HG02870 (cell line): Measurements from ENCODE around the gene COL24A1.
"Not testable (repeated sequence)": the region's sequence is repeated elsewhere in the genome, so short reads cannot be mapped to it uniquely, and the experiment has no call there.

Experiments used
- ATAC-seq: cut with Tn5 transposase; IDR thresholded peaks from one replicate; pipeline ENCODE4 v1.9.1; 2021; ENCODE audit warnings: mild to moderate bottlenecking, moderate library complexity; ENCODE audit not compliant: unreplicated experiment

Gene COL24A1

GRCh38 chr1:86154571-86155050 lies 2.0 kb downstream of the COL24A1 start:
- no peak for ATAC-seq

DNA sequence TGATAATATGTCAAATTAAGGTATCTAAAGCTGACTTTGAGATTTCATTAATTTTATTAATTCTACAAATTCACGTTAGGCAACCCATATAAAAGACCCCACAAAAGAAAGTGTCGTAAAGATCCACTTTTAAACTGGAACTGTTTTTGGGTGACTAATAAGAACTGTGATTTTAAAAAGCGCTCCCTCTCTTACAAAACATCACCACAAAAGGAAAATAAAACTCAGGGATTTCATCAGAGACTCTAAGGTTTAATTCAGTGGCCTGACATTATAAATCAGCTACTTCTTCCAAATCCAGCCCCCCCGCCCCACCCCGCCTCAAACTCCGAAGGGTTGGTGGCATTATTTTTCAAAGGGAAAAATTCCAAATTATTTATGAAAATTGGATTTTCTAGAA lies 2.7 kb downstream of the COL24A1 start:
- ATAC-seq, result no peak

- no peak for ATAC-seq
Observed at GRCh38 chr1:86152887-86153286, 3.7 kb downstream of the COL24A1 start.

DNA sequence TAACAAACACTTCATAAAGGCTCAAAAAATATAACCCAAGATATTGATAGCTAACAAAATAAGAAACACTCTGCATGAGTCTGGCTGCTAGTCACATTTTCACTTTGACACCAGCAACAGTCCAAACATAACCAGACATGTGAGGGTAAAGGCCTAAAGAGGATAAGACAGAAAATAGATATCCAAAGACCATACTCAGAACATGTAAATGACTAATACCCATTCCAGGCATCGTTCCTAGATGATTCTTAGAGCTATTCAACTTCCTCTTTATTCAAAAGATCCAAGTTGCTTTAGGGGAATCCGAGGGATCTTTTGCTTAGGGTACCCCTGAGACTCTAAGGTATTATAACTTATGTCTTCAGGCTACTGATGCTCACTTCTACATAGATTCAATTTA lies 5.1 kb downstream of the COL24A1 start:
- no peak for ATAC-seq

GRCh38 chr1:86150553-86151055 lies 6.0 kb downstream of the COL24A1 start:
- ATAC-seq, result no peak

GRCh38 chr1:86149591-86149990 lies 7.0 kb downstream of the COL24A1 start:
- ATAC-seq, result no peak

GRCh38 chr1:86147755-86148154 lies 8.8 kb downstream of the COL24A1 start:
- ATAC-seq, result no peak

- ATAC-seq, result no peak
Observed at GRCh38 chr1:86146566-86146965, 10.0 kb downstream of the COL24A1 start.

- no peak for ATAC-seq
Observed at GRCh38 chr1:86140281-86140880, 16.2 kb downstream of the COL24A1 start.

- ATAC-seq, result no peak
Observed at GRCh38 chr1:86138746-86139145, 17.8 kb downstream of the COL24A1 start.

DNA sequence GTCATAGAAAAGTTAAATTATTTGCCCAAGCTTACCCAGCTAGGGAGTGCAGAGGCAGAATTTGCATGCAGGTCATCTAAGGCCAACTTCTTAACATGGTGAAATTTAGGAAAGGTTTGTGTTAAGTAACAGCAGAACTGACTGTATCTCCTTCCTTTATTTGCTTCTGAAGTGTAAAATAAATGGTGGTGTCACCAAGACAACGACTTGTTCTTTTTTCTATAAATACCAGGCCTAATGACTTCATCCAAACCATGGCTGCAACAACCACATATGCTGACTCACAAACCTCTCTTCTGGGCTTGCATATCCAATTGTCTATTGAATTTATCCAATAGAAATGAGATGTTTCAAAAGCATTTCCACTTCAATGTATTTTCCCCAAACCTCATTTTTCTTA lies 19.1 kb downstream of the COL24A1 start:
- ATAC-seq, result no peak

- ATAC-seq, result no peak
Observed at GRCh38 chr1:86119214-86119764, 37.3 kb downstream of the COL24A1 start.

- no peak for ATAC-seq
Observed at GRCh38 chr1:86114816-86115400, 41.7 kb downstream of the COL24A1 start.

GRCh38 chr1:86114236-86114635 lies 42.3 kb downstream of the COL24A1 start:
- no peak for ATAC-seq

- ATAC-seq, result not testable (repeated sequence)
Observed at GRCh38 chr1:86111590-86111989, 45.0 kb downstream of the COL24A1 start.

- ATAC-seq, result no peak
Observed at GRCh38 chr1:86110451-86111129, 46.0 kb downstream of the COL24A1 start.

DNA sequence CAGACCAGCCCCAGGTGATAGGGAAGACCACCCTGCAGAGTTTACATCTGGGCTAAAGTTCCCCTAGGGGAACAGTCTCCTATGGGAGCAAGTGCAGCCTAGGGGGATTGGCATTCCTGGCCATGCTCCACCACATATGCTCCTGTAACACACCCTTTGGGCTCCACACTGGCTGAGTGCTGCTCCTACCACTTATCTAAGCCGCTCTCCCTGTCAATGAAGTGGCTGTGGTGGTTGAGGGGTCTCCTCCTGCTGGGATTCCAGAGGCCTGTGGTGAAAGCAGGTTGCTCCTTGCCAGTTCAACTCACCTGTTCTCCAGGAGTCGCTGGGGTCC lies 51.1 kb downstream of the COL24A1 start:
- ATAC-seq, result no peak

DNA sequence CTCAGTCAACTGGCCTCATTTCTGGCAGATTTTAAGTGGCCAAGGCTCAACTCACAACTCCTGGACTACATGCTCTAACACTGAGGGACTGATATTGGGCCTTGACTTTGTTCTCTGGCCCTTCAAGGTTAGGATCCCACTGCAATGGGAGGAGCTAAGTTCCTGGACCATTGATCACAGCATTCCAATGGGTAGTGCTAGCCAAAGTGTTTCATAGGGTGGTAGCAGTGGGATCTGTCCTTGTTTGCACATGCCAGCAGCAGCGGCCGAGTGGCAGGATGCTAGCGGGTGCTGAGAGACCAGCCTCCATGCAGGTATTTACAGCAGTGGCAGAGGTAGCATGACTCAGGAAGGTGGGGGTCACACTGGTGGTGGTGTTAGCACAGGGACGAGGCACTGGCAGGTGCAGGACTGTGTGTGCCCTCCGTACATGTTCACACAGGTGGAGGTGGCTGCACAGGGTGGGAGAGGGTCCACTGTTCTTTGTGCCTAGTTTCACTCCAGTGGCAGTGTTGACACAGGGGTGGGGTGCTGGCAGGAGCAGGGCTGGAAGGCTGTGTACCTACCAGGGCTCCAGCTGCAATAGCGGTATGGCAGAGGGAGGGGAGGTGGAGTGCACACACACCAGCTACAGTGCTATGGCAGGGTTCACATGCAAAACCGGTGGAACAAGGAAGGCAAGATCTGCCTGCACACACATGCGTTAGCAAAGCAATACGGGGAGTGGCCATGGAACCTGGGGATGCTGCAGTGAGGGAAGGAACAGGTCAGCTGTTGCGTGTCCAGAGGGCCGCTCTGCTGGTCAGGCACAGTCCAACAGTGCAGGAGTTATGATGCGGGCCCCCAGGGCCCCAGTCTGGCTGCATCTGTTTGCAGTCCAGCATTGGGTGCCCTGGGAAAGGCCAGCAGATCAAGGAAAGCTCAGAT lies 51.7 kb downstream of the COL24A1 start:
- ATAC-seq, result no peak

DNA sequence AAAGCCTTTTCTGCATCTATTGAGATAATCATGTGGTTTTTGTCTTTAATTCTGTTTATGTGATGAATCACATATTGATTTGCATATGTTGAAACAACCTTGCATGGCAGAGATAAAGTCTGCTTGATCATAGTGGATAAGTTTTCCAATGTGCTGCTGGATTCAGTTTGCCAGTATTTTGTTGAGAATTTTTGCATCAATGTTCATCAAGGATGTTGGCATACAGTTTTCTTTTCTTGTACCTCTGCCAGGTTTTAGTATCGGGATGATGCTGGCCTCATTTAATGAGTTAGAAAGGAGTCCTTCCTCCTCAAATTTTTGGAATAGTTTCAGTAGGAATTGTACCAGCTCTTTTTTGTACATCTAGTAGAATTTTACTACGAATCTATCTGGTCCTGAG lies 55.0 kb downstream of the COL24A1 start:
- no peak for ATAC-seq

- no peak for ATAC-seq
Observed at GRCh38 chr1:86100401-86100800, 56.2 kb downstream of the COL24A1 start.

DNA sequence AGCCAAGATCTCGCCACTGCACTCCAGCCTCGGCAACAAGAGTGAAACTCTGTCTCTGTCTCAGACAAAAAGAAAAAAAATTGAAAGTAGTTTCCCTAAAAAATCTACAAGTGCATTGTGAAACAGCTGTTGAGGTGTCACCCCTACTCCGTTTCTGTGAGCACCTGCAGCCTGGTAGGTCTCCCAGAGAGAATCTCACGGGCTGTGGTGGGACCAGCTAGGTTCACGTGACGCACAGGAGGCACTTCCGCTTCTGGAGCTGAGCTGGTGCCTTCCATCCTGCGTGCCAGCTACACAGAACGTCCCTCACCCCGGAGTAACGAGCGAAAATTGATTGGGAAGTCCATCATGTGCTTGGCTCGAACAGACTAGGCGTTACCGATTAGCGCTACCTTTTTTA lies 66.8 kb downstream of the COL24A1 start:
- ATAC-seq, result no peak
